NCI-H345 treated with DMSO at 0.1 percent for 48 hours (cell line): ENCODE results near the gene CA5A.
"Not testable (repeated sequence)": the region's sequence is repeated elsewhere in the genome, so short reads cannot be mapped to it uniquely, and the experiment has no call there.

Source experiments
- DNase-seq: peaks from one replicate; lab custom pipeline; 2025; ENCODE audit not compliant: unreplicated experiment; lab: John Stamatoyannopoulos, UW

Gene CA5A

DNA sequence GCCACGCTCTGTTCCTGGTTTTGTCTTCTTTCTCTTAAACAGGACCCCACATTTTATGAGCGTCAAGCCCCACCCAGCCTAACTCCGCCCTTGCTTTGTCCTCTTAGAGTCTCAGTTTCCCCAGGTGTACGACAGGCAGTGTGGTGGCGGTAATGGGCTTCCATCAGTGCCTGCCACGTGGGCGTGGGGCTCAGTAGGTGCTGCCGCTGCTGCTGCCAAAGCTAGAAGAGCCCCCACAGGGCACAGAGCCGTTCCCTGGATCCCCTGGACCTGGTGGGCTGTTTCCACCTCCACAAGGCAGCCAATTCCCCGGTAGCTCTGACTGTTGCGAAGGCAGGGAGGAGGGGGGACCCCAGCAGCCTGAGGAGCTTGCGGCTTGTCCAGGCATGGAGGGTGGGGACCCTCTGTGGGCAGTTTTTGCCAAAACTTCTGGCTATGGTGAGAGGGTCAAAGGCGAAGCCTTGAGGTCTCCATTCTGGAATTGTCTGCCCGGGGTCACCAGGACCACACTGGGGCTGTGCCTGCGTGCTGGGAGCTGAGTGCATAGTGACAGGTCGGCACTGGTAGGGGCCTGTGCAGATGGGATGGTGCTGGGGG, 39.3 kb downstream of the CA5A start:
- not testable (repeated sequence) for DNase-seq

DNA sequence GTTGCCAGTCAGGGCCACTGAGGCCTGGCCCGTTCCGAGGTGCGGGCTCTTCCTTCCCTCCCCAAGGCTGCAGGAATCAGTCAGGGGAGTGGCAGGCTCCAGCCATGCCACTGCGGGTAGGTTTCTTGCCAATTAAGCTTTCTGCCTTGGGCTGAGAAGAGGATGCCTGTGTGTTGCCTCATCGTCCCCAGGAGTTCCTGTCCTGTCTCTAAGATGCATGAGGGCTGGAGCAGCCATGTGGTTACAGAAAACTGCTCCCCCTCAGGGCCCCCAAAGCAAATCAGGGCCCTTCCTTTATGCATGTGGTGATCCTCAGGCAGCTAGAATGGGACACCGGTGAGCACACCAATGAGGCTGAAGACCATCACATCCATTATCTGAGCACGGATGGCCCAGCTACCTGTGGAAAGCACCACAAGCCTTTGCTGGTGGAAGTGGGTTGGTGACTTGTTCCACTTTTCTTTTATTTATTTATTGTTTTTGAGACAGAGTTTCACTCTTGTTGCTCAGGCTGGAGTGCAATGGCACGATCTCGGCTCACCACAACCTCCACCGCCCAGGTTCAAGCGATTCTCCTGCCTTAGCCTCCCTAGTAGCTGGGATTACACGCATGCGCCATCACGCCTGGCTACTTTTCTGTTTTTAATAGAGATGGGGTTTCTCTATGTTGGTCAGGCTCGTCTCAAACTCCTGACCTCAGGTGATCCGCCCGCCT, 40.0 kb downstream of the CA5A start:
- DNase-seq: not testable (repeated sequence)

DNA sequence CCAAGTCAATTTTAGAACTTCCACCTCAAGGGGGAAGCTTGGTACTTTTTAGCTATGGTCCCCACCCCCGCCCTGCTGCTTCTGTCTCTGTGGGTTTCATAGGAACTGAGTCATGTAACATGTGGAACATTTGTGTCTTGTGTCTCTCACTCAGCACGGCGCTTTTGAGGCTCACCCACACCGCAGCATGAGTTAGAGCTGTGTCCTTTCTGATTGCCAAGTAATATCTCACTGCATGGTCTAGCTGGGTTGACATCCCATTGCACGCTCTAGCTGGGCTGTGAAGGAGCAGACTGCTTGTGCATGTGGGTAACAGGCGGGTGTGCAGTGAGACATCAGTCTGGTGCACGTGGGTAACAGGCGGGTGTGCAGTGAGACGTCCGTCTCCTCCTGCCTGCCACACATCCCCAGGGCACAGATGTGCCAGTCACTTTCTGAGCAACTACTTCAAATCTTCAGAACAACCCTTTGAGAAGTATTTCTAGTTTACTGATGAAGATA, 40.6 kb downstream of the CA5A start:
- no peak for DNase-seq

DNA sequence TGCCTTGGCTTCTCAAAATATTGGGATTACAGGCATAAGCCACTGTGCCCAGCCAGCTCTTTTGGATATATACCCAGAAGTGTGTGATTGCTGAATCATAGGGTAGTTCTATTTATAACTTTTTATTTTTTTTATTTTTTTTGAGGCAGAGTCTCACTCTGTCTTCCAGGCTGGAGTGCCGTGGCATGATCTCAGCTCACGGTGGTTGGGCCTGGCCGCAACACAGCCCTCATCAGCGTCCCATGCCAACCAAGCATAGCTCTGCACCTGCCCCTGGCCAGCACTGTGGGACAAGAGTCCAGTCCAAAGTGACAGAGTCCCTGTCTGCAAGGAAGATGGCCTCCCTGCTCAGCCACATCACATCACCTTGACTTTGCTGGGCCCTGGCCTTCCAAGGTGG, 42.3 kb downstream of the CA5A start:
- DNase-seq: not testable (repeated sequence)

DNA sequence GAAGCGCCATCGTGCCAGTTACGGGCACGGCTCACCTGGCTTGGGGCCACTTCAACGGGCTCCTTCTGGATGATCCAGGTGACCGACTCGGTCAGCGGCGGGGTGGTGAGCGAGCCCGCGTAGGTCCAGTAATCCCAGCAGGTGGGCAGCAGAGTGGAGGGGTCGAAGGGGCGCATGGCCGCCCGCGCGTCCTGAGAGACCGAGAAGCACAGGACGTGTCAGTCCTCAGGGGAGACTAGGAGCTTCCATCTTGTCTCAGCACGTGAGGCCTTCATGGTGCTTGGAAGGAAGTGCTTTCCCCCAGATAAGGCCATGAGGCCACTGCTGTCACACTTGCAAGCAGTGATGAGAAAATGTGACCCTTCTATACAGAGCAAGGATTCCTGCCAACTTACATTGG, 44.6 kb downstream of the CA5A start:
- DNase-seq: no peak

DNA sequence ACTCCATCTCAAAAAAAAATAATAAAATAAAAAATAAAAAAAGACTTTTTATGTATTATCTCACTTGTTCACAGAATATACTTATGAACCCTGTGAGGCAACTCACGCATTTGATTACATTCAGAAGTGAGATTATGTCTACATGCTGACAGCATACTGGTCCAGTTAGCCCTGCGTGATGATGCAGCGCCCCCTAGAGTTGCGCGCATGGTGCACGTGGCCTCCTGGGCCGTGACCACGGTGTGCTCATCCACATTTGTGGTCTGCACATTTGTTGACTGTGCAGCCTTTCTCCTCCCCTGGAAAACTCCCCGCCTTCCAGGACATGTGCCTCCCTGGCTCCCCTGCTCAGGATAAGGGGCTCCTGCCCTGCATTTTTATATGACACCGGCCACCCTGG, 46.6 kb downstream of the CA5A start:
- DNase-seq: not testable (repeated sequence)

DNA sequence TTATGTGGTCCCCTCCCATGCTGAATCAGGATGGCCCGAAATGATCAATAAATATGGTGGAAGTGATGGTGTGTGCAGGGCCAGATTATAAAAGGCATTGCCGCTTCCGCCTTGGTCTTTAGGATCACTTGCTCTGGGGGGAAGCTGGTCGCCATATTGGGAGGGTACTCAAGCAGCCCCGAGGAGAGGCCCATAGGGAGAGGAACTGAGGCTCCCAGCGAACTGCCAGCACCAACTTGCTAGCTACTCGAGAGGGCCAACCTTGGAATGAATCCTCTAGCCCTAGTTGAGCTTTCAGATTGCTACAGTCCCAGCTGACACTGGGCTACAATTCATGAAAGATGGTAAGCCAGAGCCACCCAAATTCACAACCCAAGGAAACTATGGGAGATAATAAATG, 48.0 kb downstream of the CA5A start:
- DNase-seq: not testable (repeated sequence)

DNA sequence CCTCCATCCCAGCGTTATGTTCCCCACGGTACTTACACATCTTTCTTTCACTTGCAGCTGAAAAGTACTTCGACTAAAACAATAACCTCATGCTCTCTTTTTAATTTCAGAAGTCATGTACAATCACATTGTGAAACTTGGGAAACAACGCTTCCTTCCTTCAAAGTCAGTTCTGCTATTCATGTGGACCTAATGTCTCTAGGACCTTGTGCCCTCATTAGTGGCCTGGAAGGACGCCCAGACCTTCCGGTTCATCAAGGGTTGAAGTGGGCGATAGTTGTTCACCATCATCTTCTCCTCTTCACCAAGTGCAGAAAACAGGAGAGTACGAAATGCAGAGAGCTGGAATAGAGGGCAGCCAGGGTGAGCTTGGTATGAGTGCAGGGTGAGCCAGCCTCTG, 48.4 kb downstream of the CA5A start:
- not testable (repeated sequence) for DNase-seq

DNA sequence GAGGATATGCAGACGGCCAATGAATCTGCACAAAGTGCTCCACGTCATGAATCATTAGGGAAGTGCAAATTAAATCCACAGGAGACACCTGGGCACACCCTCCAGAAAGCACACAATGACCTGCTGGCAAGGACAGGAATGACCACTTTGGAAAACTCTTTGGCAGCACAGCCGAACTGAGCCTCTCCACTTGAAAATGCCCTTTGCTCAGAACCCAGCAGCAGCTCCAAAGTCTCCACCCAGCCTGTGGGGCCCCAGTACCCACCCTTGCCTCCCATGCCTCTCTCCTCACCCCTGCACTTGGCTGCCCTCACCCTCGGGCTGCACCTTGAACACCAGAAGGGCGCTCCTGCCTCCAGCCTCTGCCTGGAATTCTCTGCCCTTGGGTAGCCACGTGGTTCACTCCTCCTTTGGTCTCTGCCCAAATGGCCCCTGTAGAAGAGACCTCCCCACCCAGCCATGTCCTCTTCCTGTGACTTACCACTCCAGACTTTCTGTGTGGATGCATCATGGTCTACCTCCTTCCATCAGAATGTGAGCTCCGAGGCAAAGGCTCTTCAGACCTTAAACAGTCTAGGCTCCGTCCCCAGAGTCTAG, 50.9 kb downstream of the CA5A start:
- not testable (repeated sequence) for DNase-seq

DNA sequence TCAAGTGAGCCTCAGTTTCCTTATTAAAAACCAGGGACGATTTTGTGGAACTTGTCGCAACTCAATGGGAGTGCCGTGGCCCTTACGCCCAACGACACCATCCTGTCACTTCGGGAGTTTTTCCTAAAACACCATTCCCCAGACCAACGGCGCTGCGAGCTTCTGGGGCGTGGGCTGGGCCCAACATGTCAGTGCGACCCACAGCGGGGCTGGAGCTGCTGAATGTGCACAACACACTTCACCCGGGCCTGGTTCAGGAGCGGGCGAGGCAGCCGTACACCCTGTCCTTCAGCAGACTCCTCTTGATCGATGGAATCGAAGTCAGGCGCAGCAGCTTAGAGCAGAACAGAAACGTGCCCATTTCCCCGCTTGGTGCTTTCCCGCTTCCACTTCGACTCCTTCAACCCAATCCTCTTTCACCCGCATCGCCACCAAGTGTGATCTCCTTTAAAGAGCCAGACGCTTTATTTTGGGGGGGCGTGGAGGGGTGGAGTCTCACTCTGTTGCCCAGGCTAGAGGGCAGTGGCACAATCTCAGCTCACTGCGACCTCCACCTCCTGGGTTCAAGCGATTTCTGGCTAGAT, 53.8 kb downstream of the CA5A start:
- no peak for DNase-seq

DNA sequence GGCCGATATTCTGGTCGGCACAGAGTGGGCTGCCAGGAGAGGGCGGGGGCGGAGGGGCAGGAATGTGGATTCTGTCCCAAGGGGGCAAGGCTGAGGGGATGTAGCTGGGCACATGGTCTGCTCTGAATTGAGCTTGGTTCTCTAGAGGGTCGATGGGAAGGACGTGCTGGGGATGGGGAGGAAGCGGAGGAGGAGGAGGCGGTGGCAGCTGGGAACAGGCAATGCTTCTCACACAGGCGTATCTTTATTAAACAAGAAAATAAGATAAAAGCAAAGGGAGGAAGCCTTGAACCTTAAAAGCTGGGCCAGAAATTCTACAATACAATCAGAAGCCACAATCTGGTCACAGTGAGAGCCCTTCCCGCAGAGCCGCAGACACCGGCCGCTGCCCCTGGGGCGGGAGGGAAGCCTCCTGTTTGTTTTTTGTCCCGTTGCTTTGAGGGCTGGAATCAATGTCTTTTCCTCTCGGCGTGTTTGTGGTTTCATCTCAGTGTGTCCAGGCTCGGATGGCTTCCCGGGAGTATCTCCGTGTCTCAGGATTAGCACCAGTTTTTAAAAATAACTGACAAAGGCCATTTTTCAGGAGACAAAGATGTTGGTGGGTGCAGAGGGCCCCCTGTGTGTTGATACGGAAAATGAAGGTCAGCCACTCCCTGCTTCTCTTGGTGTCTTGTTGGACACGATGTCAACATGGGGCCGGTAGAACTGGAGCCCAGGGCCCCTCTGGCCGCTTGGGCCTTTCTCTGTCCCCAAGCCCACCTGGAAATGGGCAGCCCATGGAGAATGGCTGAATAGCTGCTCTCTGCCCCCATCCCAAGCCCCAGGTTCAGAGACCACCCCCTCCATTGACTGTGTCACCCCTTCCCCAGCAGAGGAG, 54.8 kb downstream of the CA5A start:
- no peak for DNase-seq

DNA sequence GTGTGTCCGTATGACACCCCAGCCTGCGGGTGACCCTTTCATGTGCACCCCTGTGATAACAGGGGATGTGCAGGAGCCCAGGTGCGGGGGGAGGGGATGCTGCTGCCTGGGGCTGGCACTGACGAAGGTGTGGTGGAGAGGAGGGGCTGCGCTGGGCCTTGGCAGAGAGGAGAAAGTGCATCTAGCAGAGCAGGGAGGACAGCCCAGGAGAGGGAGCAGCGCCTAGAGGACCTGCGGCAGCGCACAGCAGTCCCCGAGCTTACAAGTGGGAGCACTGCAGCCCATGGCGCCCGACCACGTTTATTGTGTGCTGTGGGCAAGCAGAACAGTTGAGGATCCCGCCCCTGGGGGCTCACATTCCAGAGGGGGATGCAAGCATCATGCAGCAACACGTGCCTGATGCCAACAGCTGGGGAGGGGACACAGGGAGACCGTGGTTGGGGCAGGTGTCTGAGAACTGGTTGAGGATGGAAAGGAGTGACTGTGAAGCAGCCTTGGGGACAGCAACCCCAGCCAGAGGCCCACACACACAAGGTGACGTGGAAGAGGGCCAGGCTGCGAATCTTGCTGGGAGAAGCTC, 56.1 kb downstream of the CA5A start:
- DNase-seq: no peak

DNA sequence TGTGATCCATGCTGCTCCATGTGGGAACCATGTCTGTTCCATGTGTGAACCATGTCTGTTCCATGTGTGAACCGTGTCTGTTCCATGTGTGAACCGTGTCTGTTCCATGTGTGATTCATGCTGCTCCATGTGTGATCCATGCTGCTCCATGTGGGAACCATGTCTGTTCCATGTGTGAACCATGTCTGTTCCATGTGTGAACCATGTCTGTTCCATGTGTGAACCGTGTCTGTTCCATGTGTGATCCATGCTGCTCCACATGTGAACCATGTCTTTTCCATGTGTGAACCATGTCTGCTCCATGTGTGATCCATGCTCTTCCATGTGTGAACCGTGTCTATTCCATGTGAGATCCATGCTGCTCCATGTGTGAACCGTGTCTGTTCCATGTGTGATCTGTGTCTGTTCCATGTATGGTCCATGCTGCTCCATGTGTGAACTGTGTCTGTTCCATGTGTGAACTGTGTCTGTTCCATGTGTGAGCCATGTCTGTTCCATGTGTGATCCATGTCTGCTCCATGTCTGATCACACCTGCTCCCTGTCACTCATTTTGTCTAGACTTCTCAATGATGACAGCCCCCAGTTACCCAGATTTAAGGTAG, 56.8 kb downstream of the CA5A start:
- DNase-seq: not testable (repeated sequence)

DNA sequence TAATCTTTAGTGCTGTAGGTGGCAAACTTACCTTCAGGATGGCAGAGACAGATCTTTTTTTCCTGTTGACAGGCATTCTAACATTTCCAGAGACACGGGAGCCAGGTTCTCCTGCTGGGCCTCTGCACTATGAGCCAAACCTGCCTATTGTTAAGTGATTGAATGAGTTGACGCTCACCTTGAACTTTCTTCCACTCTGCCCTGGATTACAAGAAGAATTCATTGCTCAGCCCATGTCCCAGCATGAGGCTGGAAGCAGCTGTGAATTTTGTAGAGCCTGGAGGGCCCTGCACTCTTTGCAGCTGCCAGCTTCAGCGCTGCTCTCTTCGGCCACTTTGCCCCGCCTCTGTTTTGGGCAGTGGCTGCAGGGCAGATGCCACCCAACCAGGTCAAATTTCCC, 57.6 kb downstream of the CA5A start:
- no peak for DNase-seq

DNA sequence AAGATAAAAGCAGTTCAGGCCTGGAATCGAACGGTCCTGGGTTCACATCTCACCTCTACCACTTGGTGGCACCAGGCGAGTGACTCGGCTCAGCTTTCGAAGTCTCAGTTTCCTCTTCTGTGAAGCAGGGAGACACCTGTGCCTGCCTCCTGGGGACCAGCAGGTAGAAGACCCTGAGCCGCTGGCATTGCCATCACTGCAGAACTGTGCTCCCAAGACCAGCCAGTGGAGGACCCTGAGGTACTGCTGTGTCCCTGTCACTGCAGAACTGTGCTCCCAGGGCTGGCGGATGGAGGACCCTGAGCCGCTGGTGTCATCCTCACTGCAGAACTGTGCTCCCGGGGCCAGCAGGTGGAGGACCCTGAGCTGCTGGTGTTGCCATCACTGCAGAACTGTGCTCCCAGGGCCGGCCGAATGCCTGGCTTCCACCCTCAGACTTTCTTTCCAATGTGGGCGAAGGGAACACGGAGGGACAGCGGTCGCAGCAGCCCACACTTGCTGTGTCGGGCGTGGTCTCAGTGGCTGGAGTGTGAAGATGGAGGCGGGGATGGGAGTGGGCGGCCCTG, 58.3 kb downstream of the CA5A start:
- DNase-seq: no peak

DNA sequence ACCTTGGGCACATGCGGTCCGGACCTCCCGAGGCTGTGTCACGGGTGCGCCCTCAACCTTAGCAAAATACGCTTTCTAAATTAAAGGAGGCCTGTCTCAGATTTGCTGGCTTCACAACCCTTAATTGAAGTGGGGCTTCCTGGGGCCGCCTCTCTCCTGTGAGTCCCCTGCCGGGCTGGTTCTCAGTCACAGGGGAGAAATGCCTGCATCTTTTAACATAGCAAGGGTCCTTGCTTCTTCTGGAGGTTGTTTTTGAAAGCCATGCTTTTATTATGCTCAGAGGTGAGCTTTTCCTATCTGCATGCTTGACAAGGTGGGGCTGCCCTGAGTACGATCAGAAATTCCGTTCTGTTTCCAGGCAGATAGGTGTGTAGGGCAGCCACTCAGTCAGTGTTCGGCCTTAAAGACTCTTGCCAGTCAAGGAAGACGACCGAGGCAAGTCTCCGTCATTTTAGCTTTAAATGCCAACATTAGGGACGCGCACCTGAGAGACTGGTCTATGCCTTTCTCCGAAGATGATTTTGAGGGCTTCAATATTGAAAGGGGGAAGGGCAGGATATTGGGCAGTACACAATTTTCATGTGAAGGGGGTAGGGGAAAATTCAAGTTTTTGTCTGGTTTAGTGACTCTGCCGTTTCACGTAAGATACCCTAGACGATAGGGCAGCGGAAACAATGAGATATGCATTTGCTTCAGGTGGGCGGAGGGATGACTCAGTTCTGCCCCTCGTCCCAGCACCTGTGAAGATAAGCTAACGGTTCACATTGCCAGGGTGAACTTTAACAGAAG, 61.5 kb downstream of the CA5A start:
- DNase-seq: no peak

DNA sequence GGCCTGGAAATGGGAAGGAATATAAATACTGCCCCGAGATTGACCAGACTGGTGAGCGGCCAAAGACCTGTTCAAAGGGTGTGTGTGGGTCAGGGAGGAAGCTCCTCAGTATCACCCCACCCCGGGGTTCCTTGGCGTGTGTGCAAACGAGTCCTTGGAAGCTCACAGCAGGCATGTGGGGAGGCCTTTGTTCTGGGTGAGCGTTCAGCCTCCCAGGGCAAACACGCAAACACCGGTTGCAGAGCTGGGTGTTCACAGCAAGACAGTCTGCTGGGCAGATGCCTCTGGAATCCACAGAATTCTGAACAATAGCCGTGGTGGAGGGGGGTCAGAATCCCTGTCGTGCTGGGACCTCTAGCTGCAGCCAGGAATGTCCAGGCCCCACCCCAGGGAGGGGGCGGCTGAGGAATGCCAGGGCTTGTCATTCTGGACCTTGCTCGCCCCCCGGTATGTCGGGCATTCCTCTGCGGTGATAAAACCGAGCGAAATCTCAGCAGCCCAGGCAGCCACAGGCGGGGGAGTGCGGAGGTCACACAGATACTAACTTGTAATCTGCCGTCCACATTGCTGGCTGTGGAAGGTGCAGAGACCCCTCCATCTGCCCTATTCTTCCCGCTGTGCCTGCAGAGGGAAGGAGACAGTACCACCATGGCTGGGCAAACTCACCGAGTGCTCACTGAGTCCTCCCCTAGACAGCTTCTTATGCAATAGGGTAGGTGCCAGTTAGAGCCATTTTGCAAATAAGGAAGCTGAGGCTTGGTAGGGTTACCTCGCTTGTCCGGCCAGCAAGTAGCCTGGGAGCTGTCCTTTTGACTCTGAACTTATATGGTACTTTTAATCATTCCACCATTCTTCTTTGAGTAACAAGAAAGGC, 65.7 kb downstream of the CA5A start:
- DNase-seq: not testable (repeated sequence)

DNA sequence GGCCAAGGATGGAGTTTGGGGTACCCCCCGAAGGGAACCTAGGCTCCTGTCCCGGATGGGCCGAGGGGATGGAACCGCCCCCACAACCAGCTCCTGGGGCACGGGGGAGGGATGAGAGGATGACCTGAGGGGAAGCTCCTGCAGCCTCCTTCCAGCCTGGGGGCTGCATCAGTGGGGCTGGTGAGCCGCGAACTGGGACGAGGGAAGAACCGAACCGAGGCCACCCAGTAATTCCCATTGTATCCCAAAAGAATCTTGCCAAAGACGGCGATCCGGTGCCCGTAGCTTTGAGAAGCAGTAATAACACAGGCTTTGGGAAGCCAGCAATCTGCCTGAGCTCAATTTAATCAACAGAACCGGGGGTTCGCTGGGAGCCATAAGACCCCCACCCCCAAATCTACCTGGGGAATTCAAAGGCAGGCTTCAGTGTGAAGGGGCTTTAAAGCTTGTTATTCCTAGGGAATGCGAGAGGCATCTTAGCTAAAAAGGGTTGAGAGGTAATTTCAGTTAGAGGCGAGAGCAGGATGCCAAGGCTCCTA, 66.4 kb downstream of the CA5A start:
- DNase-seq: not testable (repeated sequence)
